Endothelial cell (in vitro differentiated cells): ENCODE data around the gene MPHOSPH6. TPM values are rescaled to one million over a fixed set of nuclear protein-coding genes. Genes with fewer than 3 reads are reported as not detected.

Source experiments
- DNase-seq: peaks from one replicate; pipeline ENCODE4 v3.0.0; 2021; ENCODE audit warnings: low spot score
- H3K27ac Mint-ChIP-seq: one replicate; pipeline ENCODE4 v1.8.0; 2021; ENCODE audit warnings: mixed read lengths, inconsistent platforms; ENCODE audit not compliant: unreplicated experiment
- H3K27me3 Mint-ChIP-seq: one replicate; pipeline ENCODE4 v1.8.0; 2021; ENCODE audit warnings: mild to moderate bottlenecking, moderate library complexity, mixed read lengths, inconsistent platforms; ENCODE audit not compliant: unreplicated experiment
- H3K36me3 Mint-ChIP-seq: one replicate; pipeline ENCODE4 v1.8.0; 2021; ENCODE audit warnings: mild to moderate bottlenecking, low read depth, mixed read lengths, inconsistent platforms; ENCODE audit not compliant: unreplicated experiment
- H3K4me1 Mint-ChIP-seq: one replicate; pipeline ENCODE4 v1.8.0; 2021; ENCODE audit warnings: mild to moderate bottlenecking, mixed read lengths, inconsistent platforms; ENCODE audit not compliant: unreplicated experiment
- H3K4me3 Mint-ChIP-seq: one replicate; pipeline ENCODE4 v1.8.0; 2021; ENCODE audit warnings: mild to moderate bottlenecking, mixed read lengths, inconsistent platforms; ENCODE audit not compliant: unreplicated experiment
- H3K9me3 Mint-ChIP-seq: one replicate; pipeline ENCODE4 v1.8.0; 2021; ENCODE audit warnings: mixed read lengths, inconsistent platforms; ENCODE audit not compliant: unreplicated experiment
- total RNA-seq: library from RNA; stranded (reverse); fragmentation: NEBNext Ultra II Directional; extraction: Animal tissue kit (Norgen Biotek cat#: 25700); gene quantifications from one replicate; pipeline ENCODE4 v1.2.1, GENCODE V29; 2021; ENCODE audit not compliant: unreplicated experiment
- TF ChIP-seq, protein P1 (sequence below): fragments of 200-600 bp; sonication (generic); IDR thresholded peaks from one replicate; pipeline ENCODE4 v1.5.0; 2021; ENCODE audit warnings: antibody characterized with exemption; ENCODE audit not compliant: unreplicated experiment

The MPHOSPH6 gene
- total RNA-seq, 1 donor from 2014 or later: 18.5 TPM

GRCh38 chr16:82108100-82108499 lies 61.9 kb downstream of the MPHOSPH6 start:
- Mint-ChIP-seq H3K27ac (no peak overlapping the region), H3K36me3 (no peaks in the 10 kb centered on the region), H3K9me3 (no peaks in the 10 kb centered on the region), H3K4me3 (no peak overlapping the region), H3K27me3 (peaks cover 2% of the 10 kb centered on the region), H3K4me1 (no peaks in the 10 kb centered on the region)
- TF ChIP-seq, protein P1, sequence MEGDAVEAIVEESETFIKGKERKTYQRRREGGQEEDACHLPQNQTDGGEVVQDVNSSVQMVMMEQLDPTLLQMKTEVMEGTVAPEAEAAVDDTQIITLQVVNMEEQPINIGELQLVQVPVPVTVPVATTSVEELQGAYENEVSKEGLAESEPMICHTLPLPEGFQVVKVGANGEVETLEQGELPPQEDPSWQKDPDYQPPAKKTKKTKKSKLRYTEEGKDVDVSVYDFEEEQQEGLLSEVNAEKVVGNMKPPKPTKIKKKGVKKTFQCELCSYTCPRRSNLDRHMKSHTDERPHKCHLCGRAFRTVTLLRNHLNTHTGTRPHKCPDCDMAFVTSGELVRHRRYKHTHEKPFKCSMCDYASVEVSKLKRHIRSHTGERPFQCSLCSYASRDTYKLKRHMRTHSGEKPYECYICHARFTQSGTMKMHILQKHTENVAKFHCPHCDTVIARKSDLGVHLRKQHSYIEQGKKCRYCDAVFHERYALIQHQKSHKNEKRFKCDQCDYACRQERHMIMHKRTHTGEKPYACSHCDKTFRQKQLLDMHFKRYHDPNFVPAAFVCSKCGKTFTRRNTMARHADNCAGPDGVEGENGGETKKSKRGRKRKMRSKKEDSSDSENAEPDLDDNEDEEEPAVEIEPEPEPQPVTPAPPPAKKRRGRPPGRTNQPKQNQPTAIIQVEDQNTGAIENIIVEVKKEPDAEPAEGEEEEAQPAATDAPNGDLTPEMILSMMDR: no peak
- DNase-seq: no peak

GRCh38 chr16:82105107-82105506 lies 64.9 kb downstream of the MPHOSPH6 start:
- Mint-ChIP-seq H3K4me3 (no peak overlapping the region), H3K27ac (no peak overlapping the region), H3K36me3 (no peaks in the 10 kb centered on the region), H3K4me1 (no peaks in the 10 kb centered on the region), H3K9me3 (peaks cover 4% of the 10 kb centered on the region), H3K27me3 (no peaks in the 10 kb centered on the region)
- DNase-seq: no peak
- TF ChIP-seq, protein P1: no peak

Other genes starting within 250 kb of the MPHOSPH6 start
- gene SDR42E1, start 158.8 kb downstream of the MPHOSPH6 start, total RNA-seq: 0.74 TPM
- not detected for gene HSD17B2, start 135.0 kb downstream of the MPHOSPH6 start, total RNA-seq